Measurements from ENCODE around the gene TTC24.
"Not testable (repeated sequence)": the region's sequence is repeated elsewhere in the genome, so short reads cannot be mapped to it uniquely, and the experiment has no call there.

Gene TTC24

GRCh38 chr1:156579472-156579871 is at the start of gene TTC24:
TSS of gene TTC24 (plus strand) at chr1:156579723. CDS start at chr1:156581365, 1,642 bp downstream.
- no peak for DNase-seq (ENCODE audit: low read depth)

GRCh38 chr1:156530006-156530405 is 49.5 kb upstream of the TTC24 start:
- DNase-seq (ENCODE audit: low read depth), result no peak

GRCh38 chr1:156532374-156532773 is 47.1 kb upstream of the TTC24 start:
- no peak for DNase-seq (ENCODE audit: low read depth)

DNA sequence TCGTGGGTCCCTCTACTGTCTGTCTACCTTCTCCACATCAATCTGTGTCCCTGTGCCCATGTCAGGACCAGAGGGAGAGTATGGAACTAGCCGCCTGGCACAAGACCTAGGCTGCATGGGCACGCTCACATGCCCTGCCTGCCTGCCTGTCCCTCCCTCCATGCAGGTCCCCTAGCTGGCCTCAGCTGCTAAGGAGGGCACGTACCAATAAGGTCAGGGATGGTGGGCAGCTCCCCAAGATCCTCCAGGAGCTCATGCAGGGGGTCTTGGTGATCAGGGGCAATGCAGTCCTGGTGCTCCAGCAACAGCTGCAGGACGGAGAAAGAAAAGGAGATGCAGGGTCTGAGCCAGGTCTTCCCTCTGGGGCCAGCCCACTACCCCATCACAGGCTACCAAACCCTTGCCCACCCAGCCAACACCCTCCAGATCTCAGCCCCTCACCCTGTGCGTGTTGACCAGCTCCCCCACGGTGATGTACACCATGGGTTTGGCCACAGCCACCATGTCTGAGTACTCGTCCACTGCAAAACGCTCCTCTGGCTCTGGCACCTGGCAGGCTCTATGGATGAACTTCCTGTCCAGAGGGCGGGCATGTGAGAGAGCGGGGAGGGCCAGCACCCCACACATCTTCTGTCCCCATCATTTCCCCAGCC is 45.8 kb upstream of the TTC24 start:
- no peak for DNase-seq (ENCODE audit: low read depth)

- DNase-seq (ENCODE audit: low read depth), result no peak
Measured at GRCh38 chr1:156534424-156535060, 45.0 kb upstream of the TTC24 start.

- no peak for DNase-seq (ENCODE audit: low read depth)
Measured at GRCh38 chr1:156537027-156537426, 42.5 kb upstream of the TTC24 start.

DNA sequence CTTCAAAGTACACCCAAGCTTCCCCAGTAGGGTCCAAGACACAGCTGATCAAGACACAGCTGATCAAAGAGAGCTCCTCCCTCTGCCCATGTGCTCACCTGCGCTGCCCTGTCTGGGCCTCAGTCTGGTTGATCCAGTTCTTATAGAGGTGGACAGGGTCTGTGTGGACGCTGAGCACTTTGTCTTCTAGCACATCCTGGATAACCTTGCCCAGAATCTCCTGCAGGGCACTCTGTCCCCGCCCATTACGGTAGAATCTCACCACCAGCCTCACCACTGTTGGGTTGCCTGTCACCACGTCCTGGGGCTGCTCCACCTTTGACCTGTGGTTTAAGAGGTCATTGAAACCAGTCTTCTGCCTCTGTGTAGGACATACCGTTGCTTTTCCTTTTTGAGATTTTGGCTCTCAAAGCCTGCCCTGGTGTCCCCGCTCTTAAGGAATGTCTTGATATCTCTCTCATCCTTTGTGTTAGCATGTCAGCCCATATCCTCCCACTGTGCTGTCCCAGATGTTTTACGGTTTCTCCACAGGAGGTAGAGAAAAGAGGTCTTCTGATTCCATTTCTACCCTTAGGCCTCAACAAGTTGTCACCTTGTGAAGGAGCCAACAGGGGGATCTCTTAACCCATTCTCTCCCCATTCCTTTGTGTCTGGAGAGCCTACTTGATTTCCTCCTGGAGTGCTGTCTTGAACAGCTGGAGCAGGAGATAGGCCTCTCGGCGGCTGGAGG is 40.6 kb upstream of the TTC24 start:
- no peak for DNase-seq (ENCODE audit: low read depth)

- DNase-seq (ENCODE audit: low read depth), result peak; percentile 63
Measured at GRCh38 chr1:156539818-156540355, 39.6 kb upstream of the TTC24 start.

GRCh38 chr1:156540955-156541354 is 38.6 kb upstream of the TTC24 start:
- DNase-seq (ENCODE audit: low read depth), result no peak

GRCh38 chr1:156543066-156543465 is 36.5 kb upstream of the TTC24 start:
- peak; percentile 48 for DNase-seq (ENCODE audit: low read depth)

- DNase-seq (ENCODE audit: low read depth), result no peak
Measured at GRCh38 chr1:156544592-156545102, 34.9 kb upstream of the TTC24 start.

GRCh38 chr1:156546267-156546666 is 33.3 kb upstream of the TTC24 start:
- no peak for DNase-seq (ENCODE audit: low read depth)

DNA sequence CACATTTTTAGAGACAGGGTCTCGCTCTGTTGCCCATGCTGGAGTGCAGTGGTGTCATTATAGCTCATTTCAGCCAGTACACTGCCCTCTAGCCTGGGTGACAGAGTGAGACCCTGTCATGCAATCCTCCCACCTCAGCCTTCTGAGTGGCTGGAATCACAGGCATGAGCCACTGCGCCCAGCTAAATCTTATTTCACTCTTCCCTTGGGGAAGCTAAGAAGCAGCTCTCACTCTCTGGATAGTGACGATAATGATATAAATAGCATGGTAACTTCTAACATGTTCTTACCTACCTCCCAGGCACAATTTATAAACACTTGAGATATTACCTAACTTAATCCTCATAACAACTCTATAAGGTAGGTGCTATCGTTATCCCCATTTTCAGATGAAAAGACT is 32.1 kb upstream of the TTC24 start:
- DNase-seq (ENCODE audit: low read depth), result no peak

GRCh38 chr1:156547982-156548381 is 31.5 kb upstream of the TTC24 start:
- DNase-seq (ENCODE audit: low read depth), result no peak

- no peak for DNase-seq (ENCODE audit: low read depth)
Measured at GRCh38 chr1:156549390-156549789, 30.1 kb upstream of the TTC24 start.

- no peak for DNase-seq (ENCODE audit: low read depth)
Measured at GRCh38 chr1:156549831-156550230, 29.7 kb upstream of the TTC24 start.

DNA sequence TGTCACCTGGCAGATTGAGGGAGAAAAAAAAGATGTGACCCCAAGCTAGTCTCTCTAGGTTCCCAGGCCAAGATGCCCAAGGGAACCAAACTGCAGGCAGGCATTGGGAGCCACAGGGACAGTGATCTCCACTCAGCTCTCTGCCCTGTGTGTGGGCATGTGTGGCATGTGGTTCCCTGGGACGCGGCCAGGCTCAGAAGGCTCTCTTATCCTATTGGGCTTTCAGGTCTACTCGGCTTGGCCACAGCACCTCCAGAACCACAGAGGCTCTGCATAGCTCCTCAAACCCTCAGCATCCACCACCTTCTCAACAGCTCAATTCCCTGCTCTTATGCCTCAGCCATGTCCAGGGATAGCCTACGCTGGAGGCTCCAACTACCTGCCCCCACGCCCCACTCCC is 29.2 kb upstream of the TTC24 start:
- DNase-seq (ENCODE audit: low read depth), result no peak

- no peak for DNase-seq (ENCODE audit: low read depth)
Measured at GRCh38 chr1:156551066-156551643, 28.4 kb upstream of the TTC24 start.

DNA sequence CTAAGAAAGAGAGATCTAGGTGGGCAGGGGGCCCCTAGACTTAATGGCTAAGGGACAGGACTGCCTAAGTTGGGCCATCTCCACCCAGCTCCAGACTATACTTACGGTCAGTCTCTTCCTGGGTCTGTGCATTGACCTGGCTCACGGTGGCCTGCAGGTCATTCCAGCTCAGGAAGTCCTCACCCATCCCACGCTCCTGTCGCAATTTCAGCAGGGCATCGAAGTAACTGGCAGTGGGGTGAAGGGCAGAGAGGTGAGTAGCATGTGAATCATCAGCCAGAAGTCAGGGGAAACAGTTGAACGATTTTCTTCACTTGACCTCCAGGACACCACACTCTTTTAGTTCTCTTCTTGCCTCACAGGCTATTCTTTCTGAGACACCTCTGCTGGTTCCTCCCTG is 27.7 kb upstream of the TTC24 start:
- no peak for DNase-seq (ENCODE audit: low read depth)

- DNase-seq (ENCODE audit: low read depth), result no peak
Measured at GRCh38 chr1:156552518-156552917, 27.0 kb upstream of the TTC24 start.

GRCh38 chr1:156552937-156553336 is 26.6 kb upstream of the TTC24 start:
- not testable (repeated sequence) for DNase-seq (ENCODE audit: low read depth)

GRCh38 chr1:156553860-156554485 is 25.6 kb upstream of the TTC24 start:
- DNase-seq (ENCODE audit: low read depth), result no peak
